ENCODE results near the gene CTNNA2. TPM values are rescaled to one million over a fixed set of nuclear protein-coding genes. Genes with fewer than 3 reads are reported as not detected.

The CTNNA2 gene
- total and polyA plus RNA-seq, 2 of the 8 experiments (the other 6 are each of a cell fraction or from before 2014, with no cell fraction given), result 3.9 to 9.0 TPM

GRCh38 chr2:80166483-80167171 is 653.8 kb downstream of the CTNNA2 start:
- Histone ChIP-seq H3K56ac (replicated peaks; ENCODE audit: insufficient read length, low read depth, low read length) (no peak overlapping the region), H2BK12ac (ENCODE audit: low read depth, low read length) (no peak overlapping the region), H2BK20ac (ENCODE audit: low read length) (no peak overlapping the region), H3K23ac (ENCODE audit: insufficient read length) (no peak overlapping the region), H3K18ac (ENCODE audit: extremely low read depth, low read length) (no peak overlapping the region), H2AFZ (ENCODE audit: low read length) (no peak overlapping the region), H4K5ac (ENCODE audit: insufficient read length, low read depth, low read length) (no peak overlapping the region), H3K36me3 (ENCODE audit: control insufficient read depth in 2 of 4, insufficient read depth in 4 of 4, low read length in 3 of 4) (no peaks in the 10 kb centered on the region), H2BK5ac (ENCODE audit: low read depth, low read length) (no peak overlapping the region), H2BK120ac (replicated peaks; ENCODE audit: low read depth, low read length) (no peak overlapping the region), H3K9ac (replicated peaks in 1 of 4; ENCODE audit: extremely low read depth in 1 of 4, low read depth in 3 of 4, low read length in 3 of 4) (no peak overlapping the region), H3K4me1 (replicated peaks in 1 of 4; ENCODE audit: control insufficient read depth in 3 of 4, insufficient read depth in 4 of 4, low read length in 3 of 4) (no peaks in the 10 kb centered on the region), H3K4ac (replicated peaks; ENCODE audit: insufficient read length, low read depth, low read length) (no peak overlapping the region), H3K9me3 (ENCODE audit: insufficient read depth in 2 of 2, low read depth in 1 of 2, low read length in 1 of 2) (no peaks in the 10 kb centered on the region), H2BK15ac (ENCODE audit: low read length) (no peak overlapping the region), H4K20me1 (replicated peaks in 1 of 2; ENCODE audit: control insufficient read depth in 1 of 2, insufficient read depth in 2 of 2, low read length in 2 of 2) (no peaks in the 10 kb centered on the region), H4K91ac (replicated peaks; ENCODE audit: insufficient read length, low read length) (no peak overlapping the region), H3K4me3 (ENCODE audit: extremely low read depth in 1 of 4, insufficient read depth in 2 of 4, low read depth in 3 of 4, low read length in 4 of 4) (no peak overlapping the region), H3K27ac (ENCODE audit: low read depth, low read length) (no peak overlapping the region), H3K14ac (ENCODE audit: insufficient read length) (no peak overlapping the region), H3K23me2 (ENCODE audit: low read depth, low read length) (no peaks in the 10 kb centered on the region; the same call in 1 of the 2 replicates), H3K79me1 (ENCODE audit: low read depth, low read length) (no peaks in the 10 kb centered on the region), H2AK5ac (ENCODE audit: low read depth, low read length) (no peak overlapping the region), H3K4me2 (ENCODE audit: insufficient read depth in 1 of 2, low read depth in 2 of 2, low read length in 2 of 2) (no peak overlapping the region), H3K79me2 (ENCODE audit: control insufficient read depth in 1 of 2, insufficient read depth in 2 of 2, low read length in 2 of 2) (no peaks in the 10 kb centered on the region), H3K27me3 (replicated peaks in 1 of 4; ENCODE audit: control insufficient read depth in 3 of 4, extremely low read depth in 1 of 4, insufficient read depth in 3 of 4, low read length in 3 of 4) (no peaks in the 10 kb centered on the region), H4K8ac (ENCODE audit: extremely low read depth, insufficient read depth, low read length) (no peak overlapping the region)
- TF ChIP-seq POU5F1 (IDR thresholded peaks at IDR 0.05; ENCODE audit: low read depth, low read length), result no peak
- TF ChIP-seq RFX5 (IDR thresholded peaks at IDR 0.05; ENCODE audit: borderline replicate concordance, low read depth, low read length), result no peak
- no peak for TF ChIP-seq SP1 (IDR thresholded peaks at IDR 0.05; ENCODE audit: low read depth, low read length)
- TF ChIP-seq TEAD4 (IDR thresholded peaks at IDR 0.05; ENCODE audit: low read depth, low read length), result no peak
- TF ChIP-seq, protein P1, sequence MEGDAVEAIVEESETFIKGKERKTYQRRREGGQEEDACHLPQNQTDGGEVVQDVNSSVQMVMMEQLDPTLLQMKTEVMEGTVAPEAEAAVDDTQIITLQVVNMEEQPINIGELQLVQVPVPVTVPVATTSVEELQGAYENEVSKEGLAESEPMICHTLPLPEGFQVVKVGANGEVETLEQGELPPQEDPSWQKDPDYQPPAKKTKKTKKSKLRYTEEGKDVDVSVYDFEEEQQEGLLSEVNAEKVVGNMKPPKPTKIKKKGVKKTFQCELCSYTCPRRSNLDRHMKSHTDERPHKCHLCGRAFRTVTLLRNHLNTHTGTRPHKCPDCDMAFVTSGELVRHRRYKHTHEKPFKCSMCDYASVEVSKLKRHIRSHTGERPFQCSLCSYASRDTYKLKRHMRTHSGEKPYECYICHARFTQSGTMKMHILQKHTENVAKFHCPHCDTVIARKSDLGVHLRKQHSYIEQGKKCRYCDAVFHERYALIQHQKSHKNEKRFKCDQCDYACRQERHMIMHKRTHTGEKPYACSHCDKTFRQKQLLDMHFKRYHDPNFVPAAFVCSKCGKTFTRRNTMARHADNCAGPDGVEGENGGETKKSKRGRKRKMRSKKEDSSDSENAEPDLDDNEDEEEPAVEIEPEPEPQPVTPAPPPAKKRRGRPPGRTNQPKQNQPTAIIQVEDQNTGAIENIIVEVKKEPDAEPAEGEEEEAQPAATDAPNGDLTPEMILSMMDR (IDR thresholded peaks at IDR 0.05; ENCODE audit: control extremely low read depth in 1 of 3, insufficient read depth in 1 of 3, low read depth in 1 of 3, low read length in 3 of 3), result no peak
- no peak for TF ChIP-seq MAFK (IDR thresholded peaks at IDR 0.05; ENCODE audit: low read depth, low read length)
- DNase-seq (ENCODE audit: low read depth in 1 of 2, low spot score in 2 of 2), result no peak
- ChIA-PET CTCF (ENCODE audit: partially characterized antibody) (no interaction called here), POLR2A (ENCODE audit: partially characterized antibody) (no interaction called here)
- 93% methylated on average over 3 of the region's 3 CpGs; no CpG with 5 or more reads in 1 of the 2 experiments for WGBS, 2 experiments (ENCODE audit: extremely low coverage in 1 of 2, insufficient coverage in 1 of 2, insufficient read length in 1 of 2, insufficient replicate concordance in 2 of 2, low coverage in 1 of 2, low lambda C conversion rate in 2 of 2, missing lambda C conversion rate in 1 of 2)
- FAIRE-seq, result no peak

All from H1 (cell line).